Stimulated activated CD4-positive, alpha-beta T cell treated with anti-CD3 and anti-CD28 coated beads, Interleukin-4, amount 100 ng/mL, for 4 hours (primary cell): Measurements from ENCODE around the gene PTPRG.

Experiments
- DNase-seq, 2 experiments: peaks; one replicate each; pipeline ENCODE4 v3.0.0-alpha.2; 2020

Gene PTPRG

GRCh38 chr3:61624300-61624699 lies 62.9 kb downstream of the PTPRG start:
- DNase-seq = no peak

- no peak for DNase-seq
These were observed 64.1 kb downstream of the PTPRG start for GRCh38 chr3:61625429-61625828.

- DNase-seq = no peak
These were observed 65.1 kb downstream of the PTPRG start for GRCh38 chr3:61626484-61626883.

- DNase-seq = no peak
These were observed 66.4 kb downstream of the PTPRG start for GRCh38 chr3:61627768-61628185.

- no peak for DNase-seq
These were observed 67.3 kb downstream of the PTPRG start for GRCh38 chr3:61628636-61629035.

GRCh38 chr3:61629442-61629841 lies 68.1 kb downstream of the PTPRG start:
- DNase-seq = no peak

GRCh38 chr3:61631108-61631769 lies 69.9 kb downstream of the PTPRG start:
- DNase-seq = no peak

GRCh38 chr3:61632568-61633175 lies 71.3 kb downstream of the PTPRG start:
- DNase-seq = no peak

- DNase-seq = no peak
These were observed 73.3 kb downstream of the PTPRG start for GRCh38 chr3:61634678-61635077.

GRCh38 chr3:61637088-61638051 lies 76.0 kb downstream of the PTPRG start:
- DNase-seq = no peak

GRCh38 chr3:61638741-61639140 lies 77.4 kb downstream of the PTPRG start:
- no peak for DNase-seq

- DNase-seq = no peak
These were observed 78.6 kb downstream of the PTPRG start for GRCh38 chr3:61639991-61640390.

GRCh38 chr3:61645148-61645547 lies 83.8 kb downstream of the PTPRG start:
- no peak for DNase-seq

GRCh38 chr3:61646360-61646759 lies 85.0 kb downstream of the PTPRG start:
- no peak for DNase-seq

GRCh38 chr3:61646851-61647525 lies 85.6 kb downstream of the PTPRG start:
- DNase-seq = no peak

GRCh38 chr3:61648481-61648880 lies 87.1 kb downstream of the PTPRG start:
- no peak for DNase-seq

GRCh38 chr3:61649381-61650170 lies 88.2 kb downstream of the PTPRG start:
- DNase-seq = no peak

GRCh38 chr3:61650276-61650675 lies 88.9 kb downstream of the PTPRG start:
- DNase-seq = no peak

- no peak for DNase-seq
These were observed 89.5 kb downstream of the PTPRG start for GRCh38 chr3:61650719-61651410.

GRCh38 chr3:61657689-61658088 lies 96.3 kb downstream of the PTPRG start:
- DNase-seq = no peak

GRCh38 chr3:61662861-61663260 lies 101.5 kb downstream of the PTPRG start:
- no peak for DNase-seq
